ENCODE results near the gene AHNAK2. TPM values are rescaled to one million over a fixed set of nuclear protein-coding genes. Genes with fewer than 3 reads are reported as not detected.

AHNAK2 gene
- total RNA-seq, 2 donors from 2014 or later = 0.05 TPM; not detected in 1

GRCh38 chr14:104970231-104971068, 7.7 kb downstream of the AHNAK2 start:
- no peak for DNase-seq
- peaks cover 6% of the 10 kb centered on the region for H3K27me3 Mint-ChIP-seq (ENCODE audit: low read depth)
- H3K36me3 Mint-ChIP-seq (ENCODE audit: insufficient read depth in 2 of 2) = no peaks in the 10 kb centered on the region
- no peak overlapping the region for H3K27ac Mint-ChIP-seq
- ATAC-seq (replicated peaks in 1 of 2) = no peak
- no peaks in the 10 kb centered on the region for H3K9me3 Mint-ChIP-seq
- H3K4me1 Mint-ChIP-seq (ENCODE audit: low read depth) = no peaks in the 10 kb centered on the region
- H3K4me3 Mint-ChIP-seq = no peak overlapping the region

DNA sequence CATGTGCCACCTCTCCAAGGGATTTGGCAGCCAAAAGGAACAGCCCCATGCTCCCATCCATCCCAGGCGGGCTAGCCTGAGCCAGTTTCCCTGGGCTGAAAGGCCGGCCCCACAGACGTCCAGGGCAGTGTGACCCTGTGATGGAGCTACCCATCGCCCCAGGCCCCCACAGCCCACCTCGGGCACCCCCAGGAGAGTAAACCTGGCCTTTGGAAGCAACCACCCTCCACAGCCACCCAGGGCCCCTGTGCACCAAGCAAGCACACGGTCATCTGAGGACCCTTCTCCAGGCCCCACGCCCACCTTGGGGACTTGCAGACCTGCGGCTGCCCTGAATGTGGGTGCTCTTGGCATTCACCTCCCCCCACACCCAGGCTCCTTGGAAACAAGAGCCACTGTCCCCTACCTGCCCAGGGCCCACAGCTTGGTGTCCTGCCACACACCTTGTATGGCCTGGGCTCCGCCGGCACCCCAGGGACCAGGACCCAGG, 8.4 kb downstream of the AHNAK2 start:
- H3K4me1 Mint-ChIP-seq (ENCODE audit: low read depth) = no peaks in the 10 kb centered on the region
- H3K9me3 Mint-ChIP-seq = no peaks in the 10 kb centered on the region
- H3K27ac Mint-ChIP-seq = no peak overlapping the region
- peaks cover 6% of the 10 kb centered on the region for H3K27me3 Mint-ChIP-seq (ENCODE audit: low read depth)
- no peak overlapping the region for H3K4me3 Mint-ChIP-seq
- ATAC-seq (replicated peaks in 1 of 2) = no peak
- DNase-seq = no peak
- no peaks in the 10 kb centered on the region for H3K36me3 Mint-ChIP-seq (ENCODE audit: insufficient read depth in 2 of 2)

DNA sequence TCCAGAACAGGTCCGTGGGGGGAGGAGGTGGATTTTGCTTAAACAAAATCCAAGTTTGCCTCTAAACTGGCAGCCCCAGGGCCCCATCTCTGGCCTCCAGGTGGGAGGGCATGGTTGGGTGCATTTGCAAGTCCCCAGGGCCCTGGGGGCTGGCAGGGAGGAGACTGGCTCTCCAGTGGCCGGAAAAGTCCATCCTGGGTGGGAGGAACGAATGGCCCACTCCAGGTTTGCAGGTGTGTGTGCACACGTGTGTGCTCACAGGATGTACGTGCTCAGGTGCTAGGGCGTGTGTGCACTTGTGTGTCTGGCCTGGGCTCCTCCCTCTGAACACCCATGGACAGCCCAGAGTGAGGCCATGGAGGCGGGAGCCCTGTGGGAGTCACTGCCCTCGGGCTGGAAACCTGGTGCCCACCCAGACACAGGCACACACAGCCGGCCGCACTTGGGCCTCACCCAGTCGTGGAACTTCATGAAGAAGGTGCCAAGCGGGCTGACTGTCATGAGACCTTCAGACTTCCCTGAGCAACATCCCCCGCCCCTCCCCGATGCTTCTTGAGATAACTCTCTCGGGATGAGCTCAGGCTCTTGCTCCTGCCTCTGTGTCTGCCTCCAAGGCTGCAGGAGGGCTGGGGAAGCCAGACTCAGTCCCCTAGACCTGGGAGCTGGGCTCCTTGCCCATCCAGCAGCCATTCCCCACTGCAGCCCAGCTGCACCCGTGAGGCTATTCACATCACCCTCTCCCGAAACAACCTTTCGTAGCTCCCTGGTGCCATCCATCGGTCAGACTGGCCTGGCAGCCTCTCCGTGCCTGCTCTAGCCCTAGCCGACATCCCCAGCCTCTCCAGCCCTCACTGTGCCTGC, 9.4 kb downstream of the AHNAK2 start:
- H3K9me3 Mint-ChIP-seq = no peaks in the 10 kb centered on the region
- no peaks in the 10 kb centered on the region for H3K36me3 Mint-ChIP-seq (ENCODE audit: insufficient read depth in 2 of 2)
- H3K27ac Mint-ChIP-seq = no peak overlapping the region
- ATAC-seq (replicated peaks in 1 of 2) (no peak), DNase-seq (no peak)
- H3K27me3 Mint-ChIP-seq (ENCODE audit: low read depth) = peaks cover 6% of the 10 kb centered on the region
- H3K4me1 Mint-ChIP-seq (ENCODE audit: low read depth) = no peaks in the 10 kb centered on the region
- H3K4me3 Mint-ChIP-seq = no peak overlapping the region

- Mint-ChIP-seq H3K9me3 (no peaks in the 10 kb centered on the region), H3K4me1 (ENCODE audit: low read depth) (no peaks in the 10 kb centered on the region), H3K27me3 (ENCODE audit: low read depth) (peaks cover 6% of the 10 kb centered on the region), H3K27ac (no peak overlapping the region), H3K36me3 (ENCODE audit: insufficient read depth in 2 of 2) (no peaks in the 10 kb centered on the region), H3K4me3 (no peak overlapping the region)
- DNase-seq = no peak
- no peak for ATAC-seq (replicated peaks in 1 of 2)
These were observed 10.0 kb downstream of the AHNAK2 start for GRCh38 chr14:104968153-104968527.

- peak in 1 of 2 donors; percentile 33 for DNase-seq
- H3K27me3 Mint-ChIP-seq (ENCODE audit: low read depth) = peaks cover 6% of the 10 kb centered on the region
- peak in 1 of 2 donors; percentile 60 for ATAC-seq (replicated peaks in 1 of 2)
- H3K36me3 Mint-ChIP-seq (ENCODE audit: insufficient read depth in 2 of 2) = no peaks in the 10 kb centered on the region
- H3K4me1 Mint-ChIP-seq (ENCODE audit: low read depth) = no peaks in the 10 kb centered on the region
- no peak overlapping the region for H3K4me3 Mint-ChIP-seq
- no peak overlapping the region for H3K27ac Mint-ChIP-seq
- H3K9me3 Mint-ChIP-seq = no peaks in the 10 kb centered on the region
These were observed 10.6 kb downstream of the AHNAK2 start for GRCh38 chr14:104967386-104968152.

DNA sequence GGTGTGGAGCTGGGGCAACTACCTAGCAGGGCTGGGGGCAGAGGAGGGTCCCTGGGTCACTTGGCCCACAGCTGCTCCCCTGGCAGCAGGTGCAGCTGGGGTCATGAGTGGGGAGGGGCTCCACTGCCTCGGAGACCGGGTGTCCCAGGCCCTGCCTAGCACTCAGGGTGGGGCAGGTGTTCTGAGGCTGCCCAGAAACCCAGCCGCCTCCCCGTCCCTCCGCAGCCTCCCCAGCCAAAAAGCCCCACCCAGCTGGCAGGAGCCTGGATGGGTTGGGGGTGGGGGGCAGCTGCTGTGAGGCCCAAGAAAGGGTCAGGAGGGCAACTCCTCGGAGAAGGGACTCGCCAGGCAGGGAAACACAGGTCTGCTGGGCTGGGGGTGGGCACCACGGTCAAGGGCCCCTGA, 11.2 kb downstream of the AHNAK2 start:
- Mint-ChIP-seq H3K27ac (no peak overlapping the region), H3K36me3 (ENCODE audit: insufficient read depth in 2 of 2) (no peaks in the 10 kb centered on the region), H3K9me3 (no peaks in the 10 kb centered on the region), H3K27me3 (ENCODE audit: low read depth) (peaks cover 6% of the 10 kb centered on the region), H3K4me1 (ENCODE audit: low read depth) (no peaks in the 10 kb centered on the region), H3K4me3 (no peak overlapping the region)
- DNase-seq (no peak), ATAC-seq (replicated peaks in 1 of 2) (no peak)

GRCh38 chr14:104966261-104966865, 11.8 kb downstream of the AHNAK2 start:
- Mint-ChIP-seq H3K27me3 (ENCODE audit: low read depth) (peaks cover 6% of the 10 kb centered on the region), H3K4me1 (ENCODE audit: low read depth) (no peaks in the 10 kb centered on the region), H3K27ac (no peak overlapping the region), H3K9me3 (no peaks in the 10 kb centered on the region), H3K4me3 (no peak overlapping the region), H3K36me3 (ENCODE audit: insufficient read depth in 2 of 2) (no peaks in the 10 kb centered on the region)
- ATAC-seq (replicated peaks in 1 of 2) = no peak
- DNase-seq = no peak

DNA sequence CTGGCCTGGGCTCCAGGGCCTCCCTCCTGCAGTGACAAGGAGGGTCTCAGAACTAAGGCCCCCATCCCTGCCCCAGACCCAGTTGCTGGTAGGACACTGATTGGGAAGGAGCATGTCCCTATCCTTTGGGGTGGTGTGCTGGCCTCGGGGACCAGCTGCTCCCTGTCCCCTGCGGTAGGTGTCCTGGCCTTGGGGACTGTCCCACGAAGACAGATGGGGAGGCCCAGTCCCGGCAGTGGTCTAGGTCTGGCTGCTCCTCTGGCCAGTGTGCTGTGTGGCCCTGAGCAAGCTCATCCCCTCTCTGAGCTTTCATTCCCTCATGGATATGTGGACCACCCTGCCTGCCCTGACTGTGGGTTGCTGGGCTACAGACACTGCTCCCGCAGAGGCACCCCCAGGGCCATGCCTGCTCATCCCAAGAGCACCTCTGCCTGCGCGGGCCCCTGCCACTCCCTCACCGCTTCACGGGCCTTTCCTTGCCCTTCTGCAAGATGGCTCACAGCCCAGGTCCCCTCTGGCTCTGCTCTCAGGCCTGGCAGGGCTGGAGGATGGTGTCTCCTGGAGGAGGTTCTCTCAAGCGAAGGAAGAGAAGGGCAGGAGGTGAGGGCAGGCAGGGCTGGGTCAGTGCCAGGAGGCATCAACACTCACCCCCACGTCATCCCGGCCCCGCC, 12.5 kb downstream of the AHNAK2 start:
- Mint-ChIP-seq H3K36me3 (ENCODE audit: insufficient read depth in 2 of 2) (no peaks in the 10 kb centered on the region), H3K27ac (no peak overlapping the region), H3K27me3 (ENCODE audit: low read depth) (peaks cover 6% of the 10 kb centered on the region), H3K9me3 (no peaks in the 10 kb centered on the region), H3K4me3 (no peak overlapping the region), H3K4me1 (ENCODE audit: low read depth) (no peaks in the 10 kb centered on the region)
- no peak for ATAC-seq (replicated peaks in 1 of 2)
- DNase-seq = no peak

- Mint-ChIP-seq H3K36me3 (ENCODE audit: insufficient read depth in 2 of 2) (no peaks in the 10 kb centered on the region), H3K9me3 (no peaks in the 10 kb centered on the region), H3K4me1 (ENCODE audit: low read depth) (no peaks in the 10 kb centered on the region), H3K4me3 (no peak overlapping the region), H3K27ac (no peak overlapping the region), H3K27me3 (ENCODE audit: low read depth) (peaks cover 6% of the 10 kb centered on the region)
- DNase-seq (no peak), ATAC-seq (replicated peaks in 1 of 2) (no peak)
These were observed 13.6 kb downstream of the AHNAK2 start for GRCh38 chr14:104964546-104964945.

- Mint-ChIP-seq H3K27me3 (ENCODE audit: low read depth) (peaks cover 12% of the 10 kb centered on the region), H3K36me3 (ENCODE audit: insufficient read depth in 2 of 2) (no peaks in the 10 kb centered on the region), H3K27ac (no peak overlapping the region), H3K9me3 (no peaks in the 10 kb centered on the region), H3K4me3 (no peak overlapping the region), H3K4me1 (ENCODE audit: low read depth) (no peaks in the 10 kb centered on the region)
- DNase-seq (no peak), ATAC-seq (replicated peaks in 1 of 2) (no peak)
These were observed 20.7 kb downstream of the AHNAK2 start for GRCh38 chr14:104957146-104958113.

GRCh38 chr14:104956290-104956890, 21.8 kb downstream of the AHNAK2 start:
- no peaks in the 10 kb centered on the region for H3K36me3 Mint-ChIP-seq (ENCODE audit: insufficient read depth in 2 of 2)
- no peak overlapping the region for H3K4me3 Mint-ChIP-seq
- ATAC-seq (replicated peaks in 1 of 2) = no peak
- no peaks in the 10 kb centered on the region for H3K4me1 Mint-ChIP-seq (ENCODE audit: low read depth)
- DNase-seq = no peak
- no peaks in the 10 kb centered on the region for H3K9me3 Mint-ChIP-seq
- peaks cover 12% of the 10 kb centered on the region for H3K27me3 Mint-ChIP-seq (ENCODE audit: low read depth)
- H3K27ac Mint-ChIP-seq = no peak overlapping the region
